HG02973 (cell line): ENCODE measurements around the gene SLC35E1.

Experiments
- ATAC-seq: cut with Tn5 transposase; IDR thresholded peaks from one replicate; pipeline ENCODE4 v1.9.1; 2021; ENCODE audit warnings: moderate library complexity; ENCODE audit not compliant: unreplicated experiment

The SLC35E1 gene

GRCh38 chr19:16582486-16583261 is 10.5 kb upstream of the SLC35E1 start:
- no peak for ATAC-seq

- no peak for ATAC-seq
Observed at GRCh38 chr19:16581971-16582343, 9.7 kb upstream of the SLC35E1 start.

GRCh38 chr19:16581145-16581970 is 9.1 kb upstream of the SLC35E1 start:
- no peak for ATAC-seq

- no peak for ATAC-seq
Observed at GRCh38 chr19:16579381-16579780, 7.2 kb upstream of the SLC35E1 start.

- no peak for ATAC-seq
Observed at GRCh38 chr19:16577531-16577985, 5.3 kb upstream of the SLC35E1 start.

- no peak for ATAC-seq
Observed at GRCh38 chr19:16576690-16577530, 4.7 kb upstream of the SLC35E1 start.

- ATAC-seq = no peak
Observed at GRCh38 chr19:16575861-16576689, 3.9 kb upstream of the SLC35E1 start.

- ATAC-seq = no peak
Observed at GRCh38 chr19:16575282-16575681, 3.1 kb upstream of the SLC35E1 start.

- ATAC-seq = no peak
Observed at GRCh38 chr19:16573925-16574324, 1.7 kb upstream of the SLC35E1 start.

GRCh38 chr19:16573296-16573695 is 1.1 kb upstream of the SLC35E1 start:
- no peak for ATAC-seq

GRCh38 chr19:16571822-16572331 is 338 bp downstream of the SLC35E1 start:
- peak; percentile 23 for ATAC-seq

GRCh38 chr19:16571283-16571682 is 932 bp downstream of the SLC35E1 start:
- no peak for ATAC-seq

GRCh38 chr19:16569609-16570320 is 2.5 kb downstream of the SLC35E1 start:
- no peak for ATAC-seq

GRCh38 chr19:16566702-16567101 is 5.5 kb downstream of the SLC35E1 start:
- ATAC-seq = no peak

- ATAC-seq = no peak
Observed at GRCh38 chr19:16566161-16566560, 6.1 kb downstream of the SLC35E1 start.

- ATAC-seq = no peak
Observed at GRCh38 chr19:16564842-16565241, 7.4 kb downstream of the SLC35E1 start.

- no peak for ATAC-seq
Observed at GRCh38 chr19:16562608-16563025, 9.6 kb downstream of the SLC35E1 start.

- no peak for ATAC-seq
Observed at GRCh38 chr19:16561382-16561781, 10.8 kb downstream of the SLC35E1 start.

GRCh38 chr19:16559780-16560276 is 12.4 kb downstream of the SLC35E1 start:
- ATAC-seq = no peak
